HPDE6-E6E7 (cell line): ENCODE data around the gene PTGS2.

Experiments used
- DNase-seq: peaks from one replicate; pipeline ENCODE4 v3.0.0; 2011; ENCODE audit warnings: missing footprints; ENCODE audit errors: extremely low spot score

The PTGS2 gene

GRCh38 chr1:186680245-186681061 is at the start of gene PTGS2:
Gene PTGS2 (minus strand): TSS chr1:186680423. CDS start chr1:186680290, 133 bp downstream.
- peak; percentile 75 for DNase-seq

- DNase-seq, result peak; percentile 14
Measured at GRCh38 chr1:186722711-186723309, 42.6 kb upstream of the PTGS2 start.

DNA sequence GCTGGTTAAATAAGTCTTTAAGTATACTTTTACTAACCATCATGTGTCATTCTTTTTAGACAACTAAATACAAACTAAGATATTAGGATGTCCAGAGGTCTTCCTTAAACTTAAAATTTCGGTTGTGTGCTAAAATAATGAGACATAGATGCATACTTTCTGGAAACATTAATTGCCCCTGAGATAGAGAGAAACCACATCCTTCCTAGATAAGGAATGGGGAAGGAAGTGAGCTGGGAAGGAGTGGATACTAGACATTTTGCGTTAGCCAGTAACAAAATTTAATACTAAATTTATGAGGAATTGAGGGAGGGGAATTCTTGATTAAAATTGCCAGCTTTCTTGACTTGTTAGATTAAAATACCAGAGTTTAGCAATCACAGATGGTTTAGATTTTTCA is 37.1 kb upstream of the PTGS2 start:
- DNase-seq, result no peak

GRCh38 chr1:186715887-186716809 is 35.9 kb upstream of the PTGS2 start:
- no peak for DNase-seq

- DNase-seq, result no peak
Measured at GRCh38 chr1:186710696-186711095, 30.5 kb upstream of the PTGS2 start.

GRCh38 chr1:186708694-186709097 is 28.5 kb upstream of the PTGS2 start:
- peak; percentile 13 for DNase-seq

GRCh38 chr1:186703209-186703766 is 23.1 kb upstream of the PTGS2 start:
- no peak for DNase-seq

GRCh38 chr1:186700722-186701121 is 20.5 kb upstream of the PTGS2 start:
- no peak for DNase-seq

DNA sequence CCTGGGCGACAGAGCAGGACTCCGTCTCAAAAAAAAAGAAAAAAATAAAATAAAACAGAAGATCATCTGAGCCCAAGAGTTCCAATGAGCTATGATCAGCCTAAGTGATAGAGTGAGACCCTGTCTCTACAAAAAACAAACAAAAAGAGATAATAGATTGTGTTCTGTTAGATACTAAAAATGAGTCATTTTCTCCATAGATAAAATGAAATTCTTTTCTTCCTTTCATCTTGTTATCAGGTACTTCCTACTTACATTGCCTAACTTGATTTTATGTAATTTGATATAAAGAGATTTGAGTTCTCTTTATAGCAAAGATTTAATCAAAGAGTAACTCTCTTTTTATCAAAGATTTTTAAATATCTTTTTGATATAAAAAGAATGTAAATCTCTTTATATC is 19.3 kb upstream of the PTGS2 start:
- no peak for DNase-seq

GRCh38 chr1:186689907-186690306 is 9.7 kb upstream of the PTGS2 start:
- no peak for DNase-seq

DNA sequence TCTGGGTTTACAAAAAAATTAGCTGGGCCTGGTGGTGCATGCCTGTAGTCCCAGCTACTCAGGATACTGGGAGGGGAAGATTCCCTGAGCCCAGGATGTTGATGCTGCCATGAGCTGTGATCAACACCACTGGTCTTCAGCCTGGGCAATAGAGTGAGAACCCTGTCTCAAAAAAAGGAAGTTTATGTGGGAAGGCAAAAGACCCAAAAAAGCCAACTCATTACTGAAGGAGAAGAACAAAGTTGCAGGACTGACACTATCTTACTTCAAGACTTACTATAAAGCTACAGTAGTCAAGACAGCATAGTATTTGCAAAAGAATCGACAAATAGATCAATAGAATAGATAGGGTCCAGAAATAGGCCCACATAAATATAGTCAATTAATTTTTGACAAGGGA is 9.2 kb upstream of the PTGS2 start:
- no peak for DNase-seq

- DNase-seq, result no peak
Measured at GRCh38 chr1:186683652-186684410, 3.6 kb upstream of the PTGS2 start.

DNA sequence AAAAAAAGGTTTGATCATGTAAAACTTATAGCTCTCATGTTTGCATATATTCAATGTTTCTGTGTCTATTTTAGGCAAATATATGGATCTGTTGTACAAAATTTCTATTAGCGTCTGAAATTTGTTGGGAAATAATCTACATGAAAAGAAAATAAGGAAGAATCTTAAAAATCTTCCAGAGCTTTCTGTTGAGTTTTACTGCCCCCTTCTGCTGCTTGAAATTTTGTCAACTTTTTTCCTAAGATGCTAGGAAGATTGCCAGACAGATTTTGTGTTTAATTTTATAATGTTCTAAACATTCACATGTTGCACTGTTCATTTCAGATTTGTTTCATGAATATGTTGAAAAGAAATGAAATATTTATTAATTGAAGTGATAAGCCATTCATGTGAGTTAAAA is 2.5 kb upstream of the PTGS2 start:
- DNase-seq, result no peak

DNA sequence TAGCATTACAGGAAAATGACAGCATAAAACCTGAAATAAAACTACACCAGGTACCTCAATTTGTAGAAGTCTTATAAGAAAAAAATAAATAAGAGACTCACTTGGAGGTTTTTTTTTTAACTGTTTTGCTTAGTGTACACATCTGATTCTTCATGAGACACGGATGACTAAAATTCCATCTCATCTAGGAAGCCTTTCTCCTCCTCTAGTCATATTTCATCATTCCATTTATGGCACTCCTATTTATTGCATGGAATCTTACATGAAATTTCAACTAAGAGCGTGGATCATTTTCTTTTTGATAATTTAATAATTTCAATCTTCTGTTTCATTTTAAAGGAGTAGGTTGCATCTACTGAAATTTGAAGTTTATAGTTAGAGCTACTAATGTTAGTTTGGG is 1.6 kb upstream of the PTGS2 start:
- DNase-seq, result no peak

DNA sequence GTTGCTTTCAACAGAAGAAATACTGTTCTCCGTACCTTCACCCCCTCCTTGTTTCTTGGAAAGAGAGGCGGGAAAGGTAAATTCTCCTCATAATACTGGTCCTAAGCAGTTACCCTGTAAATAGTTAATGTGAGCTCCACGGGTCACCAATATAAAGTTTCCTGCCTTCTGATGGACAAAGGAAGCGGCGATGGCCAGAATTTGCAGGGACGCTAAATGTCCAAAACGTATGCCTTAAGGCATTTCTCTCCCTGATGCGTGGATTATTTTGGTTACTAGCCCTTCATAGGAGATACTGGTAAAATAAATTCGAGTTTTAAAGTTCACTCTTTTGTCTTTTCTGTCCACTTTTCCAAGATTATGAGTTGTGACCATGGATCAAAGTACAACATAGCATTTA is 898 bp upstream of the PTGS2 start:
- DNase-seq, result no peak

- no peak for DNase-seq
Measured at GRCh38 chr1:186679924-186680244, 339 bp downstream of the PTGS2 start.

- DNase-seq, result no peak
Measured at GRCh38 chr1:186678155-186678554, 2.1 kb downstream of the PTGS2 start.

DNA sequence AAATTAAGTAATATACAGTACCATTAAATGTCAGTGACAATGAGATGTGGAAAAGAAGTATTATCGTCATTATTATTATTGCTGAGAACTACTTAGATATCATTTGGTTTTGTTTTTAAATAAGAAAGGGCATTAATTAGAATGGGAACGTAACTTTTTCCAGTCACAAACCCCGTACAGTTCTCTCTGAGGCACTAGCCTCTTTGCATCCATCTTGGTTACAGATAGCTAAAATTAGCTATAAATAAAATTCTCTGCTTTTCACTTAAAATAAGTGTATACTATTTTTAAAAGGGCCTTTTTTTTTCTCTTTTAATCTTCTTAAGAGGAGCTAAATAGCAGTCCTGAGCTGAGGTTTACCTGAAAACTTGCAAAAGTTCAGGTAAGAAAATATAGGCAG is 7.6 kb downstream of the PTGS2 start:
- DNase-seq, result no peak

DNA sequence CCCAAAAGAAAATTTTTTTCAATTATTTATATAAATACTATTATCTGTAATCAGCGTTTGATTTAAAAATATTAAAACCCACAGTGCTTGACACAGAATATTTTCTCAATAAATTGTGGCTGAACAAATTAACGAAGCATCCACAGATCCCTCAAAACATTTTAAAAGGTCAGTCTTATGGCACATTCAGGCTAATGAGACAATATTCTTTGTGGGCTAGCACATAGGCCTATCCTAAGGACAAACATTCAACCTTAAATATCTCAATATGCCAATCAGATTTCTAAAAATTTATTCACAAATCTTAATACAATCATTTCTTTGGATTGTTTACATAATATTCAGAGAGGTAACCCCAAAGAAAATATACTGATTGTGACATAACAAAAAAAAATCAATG is 8.1 kb downstream of the PTGS2 start:
- DNase-seq, result no peak

DNA sequence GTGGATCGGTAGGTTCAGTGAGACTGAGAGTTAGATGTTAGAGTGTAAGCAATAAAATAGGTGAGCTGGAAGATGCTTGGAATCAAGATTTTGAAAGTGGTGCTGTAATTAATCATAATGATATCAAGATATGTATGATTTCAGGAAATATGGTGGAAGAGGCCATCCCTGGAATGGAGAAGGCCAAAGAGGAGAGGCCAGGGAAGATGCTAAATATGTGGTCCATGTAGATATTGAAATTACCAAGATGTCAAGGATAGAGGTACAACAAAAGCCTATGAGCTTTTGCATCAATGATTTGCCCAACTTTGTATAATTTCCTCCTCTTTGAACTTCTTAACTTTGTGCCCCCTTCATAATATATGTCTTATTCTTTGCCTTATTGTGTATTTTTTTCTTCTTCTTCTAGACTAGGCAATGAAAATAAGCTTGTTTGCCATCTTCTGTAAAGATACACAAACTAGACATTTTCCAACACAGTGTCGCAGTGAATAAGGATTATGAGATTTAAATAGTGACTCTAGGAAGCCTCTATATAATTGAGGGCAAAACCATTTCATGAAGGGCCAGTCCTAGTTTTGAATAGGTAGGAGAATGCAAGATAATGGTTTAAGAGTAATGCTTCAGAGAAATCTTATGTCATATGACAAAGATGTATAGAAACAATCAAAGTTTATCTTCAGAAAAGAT is 8.9 kb downstream of the PTGS2 start:
- DNase-seq, result no peak
